Loucy (cell line): ENCODE results near the gene RECQL5.

Source experiments
- EZH2phosphoT487 ChIP-seq: fragments of 200-600 bp; IDR thresholded peaks from 2 replicates; pipeline ENCODE4 v1.6.1; 2018; ENCODE audit warnings: antibody characterized with exemption, mild to moderate bottlenecking, moderate library complexity, borderline replicate concordance
- TF ChIP-seq, protein P1 (sequence below): fragments of 200-600 bp; sonication (generic); conservative IDR thresholded peaks from 2 replicates; pipeline ENCODE4 v1.5.1; 2014; ENCODE audit warnings: mild to moderate bottlenecking, antibody characterized with exemption, low read length

- TF ChIP-seq, protein P1, sequence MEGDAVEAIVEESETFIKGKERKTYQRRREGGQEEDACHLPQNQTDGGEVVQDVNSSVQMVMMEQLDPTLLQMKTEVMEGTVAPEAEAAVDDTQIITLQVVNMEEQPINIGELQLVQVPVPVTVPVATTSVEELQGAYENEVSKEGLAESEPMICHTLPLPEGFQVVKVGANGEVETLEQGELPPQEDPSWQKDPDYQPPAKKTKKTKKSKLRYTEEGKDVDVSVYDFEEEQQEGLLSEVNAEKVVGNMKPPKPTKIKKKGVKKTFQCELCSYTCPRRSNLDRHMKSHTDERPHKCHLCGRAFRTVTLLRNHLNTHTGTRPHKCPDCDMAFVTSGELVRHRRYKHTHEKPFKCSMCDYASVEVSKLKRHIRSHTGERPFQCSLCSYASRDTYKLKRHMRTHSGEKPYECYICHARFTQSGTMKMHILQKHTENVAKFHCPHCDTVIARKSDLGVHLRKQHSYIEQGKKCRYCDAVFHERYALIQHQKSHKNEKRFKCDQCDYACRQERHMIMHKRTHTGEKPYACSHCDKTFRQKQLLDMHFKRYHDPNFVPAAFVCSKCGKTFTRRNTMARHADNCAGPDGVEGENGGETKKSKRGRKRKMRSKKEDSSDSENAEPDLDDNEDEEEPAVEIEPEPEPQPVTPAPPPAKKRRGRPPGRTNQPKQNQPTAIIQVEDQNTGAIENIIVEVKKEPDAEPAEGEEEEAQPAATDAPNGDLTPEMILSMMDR: no peak
- no peak for TF ChIP-seq EZH2phosphoT487
Observed at GRCh38 chr17:75637143-75637538, 29.8 kb downstream of the RECQL5 start.
